ENCODE data around the gene REN.

DNA sequence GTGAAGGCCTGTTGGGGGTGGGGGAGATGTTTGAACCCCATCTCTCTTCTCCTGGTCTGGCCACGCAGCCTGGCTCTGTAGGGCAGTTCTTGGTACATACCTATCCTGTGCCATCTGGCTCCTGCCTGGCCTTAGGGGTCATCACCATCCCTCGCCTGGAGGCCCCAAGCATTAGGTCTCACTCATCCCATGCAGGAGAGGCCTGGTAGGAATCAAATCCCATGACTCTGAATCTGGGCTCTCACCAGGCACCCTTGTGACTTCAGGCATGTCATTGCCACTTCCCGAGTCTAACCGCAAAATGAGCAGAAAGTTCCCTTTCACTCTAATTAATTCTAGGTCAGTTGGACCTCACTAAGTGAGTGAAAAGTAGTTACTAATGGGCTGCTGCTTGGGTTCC, 51.5 kb downstream of the REN start:
- TF ChIP-seq SP1 (IDR thresholded peaks at IDR 0.05), result no peak
- TF ChIP-seq TAF1 (conservative IDR thresholded peaks at IDR 0.05), result no peak
- TF ChIP-seq, protein P1, sequence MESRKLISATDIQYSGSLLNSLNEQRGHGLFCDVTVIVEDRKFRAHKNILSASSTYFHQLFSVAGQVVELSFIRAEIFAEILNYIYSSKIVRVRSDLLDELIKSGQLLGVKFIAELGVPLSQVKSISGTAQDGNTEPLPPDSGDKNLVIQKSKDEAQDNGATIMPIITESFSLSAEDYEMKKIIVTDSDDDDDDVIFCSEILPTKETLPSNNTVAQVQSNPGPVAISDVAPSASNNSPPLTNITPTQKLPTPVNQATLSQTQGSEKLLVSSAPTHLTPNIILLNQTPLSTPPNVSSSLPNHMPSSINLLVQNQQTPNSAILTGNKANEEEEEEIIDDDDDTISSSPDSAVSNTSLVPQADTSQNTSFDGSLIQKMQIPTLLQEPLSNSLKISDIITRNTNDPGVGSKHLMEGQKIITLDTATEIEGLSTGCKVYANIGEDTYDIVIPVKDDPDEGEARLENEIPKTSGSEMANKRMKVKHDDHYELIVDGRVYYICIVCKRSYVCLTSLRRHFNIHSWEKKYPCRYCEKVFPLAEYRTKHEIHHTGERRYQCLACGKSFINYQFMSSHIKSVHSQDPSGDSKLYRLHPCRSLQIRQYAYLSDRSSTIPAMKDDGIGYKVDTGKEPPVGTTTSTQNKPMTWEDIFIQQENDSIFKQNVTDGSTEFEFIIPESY (IDR thresholded peaks at IDR 0.05), result no peak
- TF ChIP-seq, protein P2, sequence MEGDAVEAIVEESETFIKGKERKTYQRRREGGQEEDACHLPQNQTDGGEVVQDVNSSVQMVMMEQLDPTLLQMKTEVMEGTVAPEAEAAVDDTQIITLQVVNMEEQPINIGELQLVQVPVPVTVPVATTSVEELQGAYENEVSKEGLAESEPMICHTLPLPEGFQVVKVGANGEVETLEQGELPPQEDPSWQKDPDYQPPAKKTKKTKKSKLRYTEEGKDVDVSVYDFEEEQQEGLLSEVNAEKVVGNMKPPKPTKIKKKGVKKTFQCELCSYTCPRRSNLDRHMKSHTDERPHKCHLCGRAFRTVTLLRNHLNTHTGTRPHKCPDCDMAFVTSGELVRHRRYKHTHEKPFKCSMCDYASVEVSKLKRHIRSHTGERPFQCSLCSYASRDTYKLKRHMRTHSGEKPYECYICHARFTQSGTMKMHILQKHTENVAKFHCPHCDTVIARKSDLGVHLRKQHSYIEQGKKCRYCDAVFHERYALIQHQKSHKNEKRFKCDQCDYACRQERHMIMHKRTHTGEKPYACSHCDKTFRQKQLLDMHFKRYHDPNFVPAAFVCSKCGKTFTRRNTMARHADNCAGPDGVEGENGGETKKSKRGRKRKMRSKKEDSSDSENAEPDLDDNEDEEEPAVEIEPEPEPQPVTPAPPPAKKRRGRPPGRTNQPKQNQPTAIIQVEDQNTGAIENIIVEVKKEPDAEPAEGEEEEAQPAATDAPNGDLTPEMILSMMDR (IDR thresholded peaks at IDR 0.05; ENCODE audit: low read depth, low read length, missing input control), result no peak
- TF ChIP-seq JUND (IDR thresholded peaks at IDR 0.05), result no peak
- TF ChIP-seq YY1 (IDR thresholded peaks at IDR 0.05), result no peak
- TF ChIP-seq, protein P3, sequence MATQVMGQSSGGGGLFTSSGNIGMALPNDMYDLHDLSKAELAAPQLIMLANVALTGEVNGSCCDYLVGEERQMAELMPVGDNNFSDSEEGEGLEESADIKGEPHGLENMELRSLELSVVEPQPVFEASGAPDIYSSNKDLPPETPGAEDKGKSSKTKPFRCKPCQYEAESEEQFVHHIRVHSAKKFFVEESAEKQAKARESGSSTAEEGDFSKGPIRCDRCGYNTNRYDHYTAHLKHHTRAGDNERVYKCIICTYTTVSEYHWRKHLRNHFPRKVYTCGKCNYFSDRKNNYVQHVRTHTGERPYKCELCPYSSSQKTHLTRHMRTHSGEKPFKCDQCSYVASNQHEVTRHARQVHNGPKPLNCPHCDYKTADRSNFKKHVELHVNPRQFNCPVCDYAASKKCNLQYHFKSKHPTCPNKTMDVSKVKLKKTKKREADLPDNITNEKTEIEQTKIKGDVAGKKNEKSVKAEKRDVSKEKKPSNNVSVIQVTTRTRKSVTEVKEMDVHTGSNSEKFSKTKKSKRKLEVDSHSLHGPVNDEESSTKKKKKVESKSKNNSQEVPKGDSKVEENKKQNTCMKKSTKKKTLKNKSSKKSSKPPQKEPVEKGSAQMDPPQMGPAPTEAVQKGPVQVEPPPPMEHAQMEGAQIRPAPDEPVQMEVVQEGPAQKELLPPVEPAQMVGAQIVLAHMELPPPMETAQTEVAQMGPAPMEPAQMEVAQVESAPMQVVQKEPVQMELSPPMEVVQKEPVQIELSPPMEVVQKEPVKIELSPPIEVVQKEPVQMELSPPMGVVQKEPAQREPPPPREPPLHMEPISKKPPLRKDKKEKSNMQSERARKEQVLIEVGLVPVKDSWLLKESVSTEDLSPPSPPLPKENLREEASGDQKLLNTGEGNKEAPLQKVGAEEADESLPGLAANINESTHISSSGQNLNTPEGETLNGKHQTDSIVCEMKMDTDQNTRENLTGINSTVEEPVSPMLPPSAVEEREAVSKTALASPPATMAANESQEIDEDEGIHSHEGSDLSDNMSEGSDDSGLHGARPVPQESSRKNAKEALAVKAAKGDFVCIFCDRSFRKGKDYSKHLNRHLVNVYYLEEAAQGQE (IDR thresholded peaks at IDR 0.05), result no peak
- no peak for TF ChIP-seq RXRA (IDR thresholded peaks at IDR 0.05)
- TF ChIP-seq RAD21 (IDR thresholded peaks at IDR 0.05), result no peak
- no peak for TF ChIP-seq GABPA (IDR thresholded peaks at IDR 0.05 in 1 of 2, conservative IDR thresholded peaks at IDR 0.05 in 1 of 2)
- no peak for TF ChIP-seq EGR1 (IDR thresholded peaks at IDR 0.05; ENCODE audit: low read depth in 2 of 2)

Measured in liver (tissue), 3 donors.